Stimulated activated CD4-positive, alpha-beta T cell treated with anti-CD3 and anti-CD28 coated beads, Interleukin-12 subunit alpha, Interleukin-12 subunit beta, amount 100 ng/mL, for 24 hours (primary cell): ENCODE data around the gene STAB1.

Experiments used
- DNase-seq, 2 experiments: peaks; one replicate each; pipeline ENCODE4 v3.0.0-alpha.2; 2020; ENCODE audit warnings: low read depth in 2 of 2

The STAB1 gene

DNA sequence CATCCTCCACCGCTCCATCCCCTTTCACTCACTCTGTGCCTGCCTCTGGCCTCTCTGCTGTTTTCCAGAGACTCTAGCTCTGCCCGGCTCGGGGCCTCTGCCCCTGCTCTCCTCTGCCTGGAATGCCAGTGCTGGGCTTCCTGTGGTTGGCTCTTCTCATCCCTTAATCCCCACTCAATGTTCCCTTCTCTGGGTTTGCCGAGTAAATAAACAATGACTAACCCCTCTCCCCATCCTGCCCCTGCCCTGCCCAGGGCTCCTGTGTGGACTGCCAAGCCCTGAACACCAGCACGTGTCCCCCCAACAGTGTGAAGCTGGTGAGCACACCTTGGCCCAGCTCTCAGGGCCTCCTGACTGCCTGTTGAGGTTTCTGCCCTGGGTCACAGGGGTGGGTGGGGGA lies 12.2 kb downstream of the STAB1 start:
- no peak for DNase-seq

DNA sequence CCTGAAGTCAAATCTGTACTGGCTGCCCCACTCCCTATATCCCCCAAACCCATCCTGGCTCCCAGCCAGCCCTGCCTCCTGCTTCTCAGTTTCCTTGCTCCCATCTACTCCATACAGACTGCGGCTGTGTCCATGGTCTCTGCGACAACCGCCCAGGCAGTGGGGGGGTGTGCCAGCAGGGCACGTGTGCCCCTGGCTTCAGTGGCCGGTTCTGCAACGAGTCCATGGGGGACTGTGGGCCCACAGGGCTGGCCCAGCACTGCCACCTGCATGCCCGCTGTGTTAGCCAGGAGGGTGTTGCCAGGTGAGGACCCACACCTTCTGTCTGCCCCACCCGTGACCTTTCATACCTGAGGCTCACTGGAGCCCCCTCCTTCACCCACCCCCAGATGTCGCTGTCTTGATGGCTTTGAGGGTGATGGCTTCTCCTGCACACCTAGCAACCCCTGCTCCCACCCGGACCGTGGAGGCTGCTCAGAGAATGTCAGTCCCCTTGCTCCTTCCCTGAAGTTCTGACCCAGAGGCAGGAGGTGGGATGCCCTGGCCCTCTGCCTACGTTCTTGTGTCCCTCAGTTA lies 14.7 kb downstream of the STAB1 start:
- DNase-seq: no peak

DNA sequence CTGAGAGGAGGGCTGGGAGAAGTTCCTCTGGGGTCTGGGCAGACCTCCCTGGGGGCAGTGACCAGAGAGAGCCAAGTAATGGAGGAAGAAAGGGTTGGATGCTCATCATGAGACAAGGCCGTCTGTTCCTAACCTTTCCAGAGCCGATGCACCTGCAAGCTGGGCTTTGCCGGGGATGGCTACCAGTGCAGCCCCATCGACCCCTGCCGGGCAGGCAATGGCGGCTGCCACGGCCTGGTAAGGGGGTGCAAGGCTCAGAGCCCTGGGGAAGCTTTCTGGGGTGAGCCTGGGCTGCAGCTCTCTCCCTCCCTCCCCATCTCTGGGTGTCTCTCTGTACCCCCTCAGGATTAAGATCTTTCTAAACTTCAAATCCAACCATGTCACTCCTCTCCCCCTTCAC lies 16.4 kb downstream of the STAB1 start:
- DNase-seq: no peak

DNA sequence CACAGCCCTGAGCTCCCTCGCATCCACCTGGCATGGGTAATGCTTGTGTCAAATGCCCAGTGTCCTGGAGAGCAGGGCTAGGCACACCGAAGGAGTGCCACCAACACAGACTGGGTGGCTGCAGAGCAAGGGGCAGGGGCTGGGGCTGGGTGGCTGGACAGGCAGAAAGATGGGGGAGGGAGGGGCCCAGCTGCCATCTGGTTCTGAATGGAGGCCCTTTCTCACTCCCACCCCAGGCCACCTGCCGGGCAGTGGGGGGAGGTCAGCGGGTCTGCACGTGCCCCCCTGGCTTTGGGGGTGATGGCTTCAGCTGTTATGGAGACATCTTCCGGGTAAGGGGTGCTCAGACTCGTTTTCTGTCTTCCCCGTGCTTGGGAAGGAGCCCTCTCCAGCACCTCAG lies 17.0 kb downstream of the STAB1 start:
- no peak for DNase-seq

DNA sequence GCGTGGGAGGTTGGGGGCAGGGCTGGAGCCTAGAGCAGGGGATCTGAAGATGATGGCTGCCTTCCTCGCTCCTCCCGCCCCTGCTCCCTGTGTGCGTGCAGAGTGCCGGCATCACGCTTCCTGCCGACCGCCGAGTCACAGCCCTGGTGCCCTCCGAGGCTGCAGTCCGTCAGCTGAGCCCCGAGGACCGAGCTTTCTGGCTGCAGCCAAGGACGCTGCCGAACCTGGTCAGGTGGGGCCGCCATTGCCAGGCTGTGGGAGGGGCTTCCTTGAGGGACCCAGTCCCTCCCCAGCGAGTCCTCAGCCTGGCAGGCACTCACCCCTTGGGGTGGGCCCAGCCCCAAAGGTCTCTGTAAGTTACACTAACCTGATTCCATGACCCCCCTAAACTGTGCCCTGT lies 17.6 kb downstream of the STAB1 start:
- DNase-seq: no peak

DNA sequence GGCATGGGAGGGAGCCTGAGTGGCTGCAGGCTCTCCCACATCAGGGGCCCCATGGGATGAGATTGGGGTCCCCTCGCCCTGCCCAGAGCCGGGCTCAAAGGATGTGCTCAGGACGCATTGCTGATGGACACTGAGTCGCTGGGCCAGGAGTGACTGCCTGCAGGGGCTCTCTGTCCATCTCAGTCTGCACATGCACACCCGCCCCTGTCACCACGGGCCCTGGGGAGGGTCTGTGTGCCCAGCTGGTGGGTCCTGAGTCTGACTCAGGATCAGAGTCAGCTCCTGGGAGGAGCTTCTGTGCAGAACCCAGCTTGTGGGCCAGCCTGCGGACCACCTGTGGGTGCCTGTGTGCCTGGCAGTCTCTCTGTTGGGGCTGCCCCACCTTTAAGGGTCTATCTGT lies 18.1 kb downstream of the STAB1 start:
- no peak for DNase-seq

DNA sequence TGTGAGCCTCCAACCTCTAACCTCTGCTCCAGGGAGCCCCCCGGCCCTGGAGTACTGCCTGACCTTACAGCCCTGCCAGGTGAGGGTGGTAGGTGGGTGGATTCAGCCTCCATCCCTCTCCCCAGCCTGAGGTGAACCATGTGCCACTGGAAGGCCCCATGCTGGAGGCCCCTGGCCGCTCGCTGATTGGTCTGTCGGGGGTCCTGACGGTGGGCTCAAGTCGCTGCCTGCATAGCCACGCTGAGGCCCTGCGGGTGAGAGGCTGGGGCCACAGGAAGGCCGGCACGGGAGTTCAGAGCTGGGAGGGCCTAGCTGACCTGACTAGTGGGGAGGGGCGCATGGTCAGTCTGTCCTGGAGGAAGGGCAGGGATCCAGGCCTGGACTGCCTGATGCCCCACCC lies 19.4 kb downstream of the STAB1 start:
- no peak for DNase-seq

DNA sequence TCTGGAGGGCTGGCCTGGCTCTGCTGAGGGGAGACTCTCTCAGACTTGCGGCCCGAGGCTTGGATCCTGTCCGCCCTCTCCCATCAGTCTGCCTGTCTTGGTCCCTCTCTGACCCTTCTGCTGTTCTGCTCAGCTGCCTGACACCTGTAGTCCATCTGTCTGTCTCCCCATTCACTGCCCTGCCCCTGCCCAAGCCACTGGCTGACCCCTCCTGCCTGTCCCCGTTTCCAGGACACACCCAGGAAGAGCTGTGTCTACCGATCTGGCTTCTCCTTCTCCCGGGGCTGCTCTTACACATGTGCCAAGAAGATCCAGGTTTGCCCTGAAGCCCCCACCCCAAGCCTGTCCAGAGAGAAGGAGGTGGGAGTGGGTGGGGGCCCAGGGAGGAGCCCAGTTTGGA lies 20.1 kb downstream of the STAB1 start:
- DNase-seq: no peak

DNA sequence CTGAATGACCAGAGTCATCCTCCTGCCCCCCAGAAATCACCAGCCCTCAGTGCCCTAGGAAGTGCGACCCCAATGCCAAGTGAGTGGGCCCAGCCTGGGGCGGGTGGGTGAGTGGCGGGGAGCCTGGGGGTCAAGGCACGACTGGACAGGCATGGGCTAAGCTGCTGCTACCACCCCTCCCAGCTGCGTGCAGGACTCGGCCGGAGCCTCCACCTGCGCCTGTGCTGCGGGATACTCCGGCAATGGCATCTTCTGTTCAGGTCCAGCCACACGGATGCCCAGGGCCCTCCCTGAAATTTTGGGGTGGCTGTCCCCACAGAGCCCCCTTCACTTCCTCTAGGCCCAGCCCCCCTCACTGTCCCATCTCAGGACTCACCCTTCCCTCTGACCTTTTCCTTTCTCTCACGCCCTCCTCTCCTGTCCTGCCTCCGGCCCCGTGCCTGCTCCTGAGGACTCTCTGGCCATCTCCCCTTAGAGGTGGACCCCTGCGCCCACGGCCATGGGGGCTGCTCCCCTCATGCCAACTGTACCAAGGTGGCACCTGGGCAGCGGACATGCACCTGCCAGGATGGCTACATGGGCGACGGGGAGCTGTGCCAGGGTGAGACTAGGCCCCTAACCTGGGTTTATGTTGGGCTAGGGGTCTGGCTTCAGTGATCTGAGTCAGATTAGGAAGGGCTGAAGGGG lies 21.5 kb downstream of the STAB1 start:
- DNase-seq: no peak

DNA sequence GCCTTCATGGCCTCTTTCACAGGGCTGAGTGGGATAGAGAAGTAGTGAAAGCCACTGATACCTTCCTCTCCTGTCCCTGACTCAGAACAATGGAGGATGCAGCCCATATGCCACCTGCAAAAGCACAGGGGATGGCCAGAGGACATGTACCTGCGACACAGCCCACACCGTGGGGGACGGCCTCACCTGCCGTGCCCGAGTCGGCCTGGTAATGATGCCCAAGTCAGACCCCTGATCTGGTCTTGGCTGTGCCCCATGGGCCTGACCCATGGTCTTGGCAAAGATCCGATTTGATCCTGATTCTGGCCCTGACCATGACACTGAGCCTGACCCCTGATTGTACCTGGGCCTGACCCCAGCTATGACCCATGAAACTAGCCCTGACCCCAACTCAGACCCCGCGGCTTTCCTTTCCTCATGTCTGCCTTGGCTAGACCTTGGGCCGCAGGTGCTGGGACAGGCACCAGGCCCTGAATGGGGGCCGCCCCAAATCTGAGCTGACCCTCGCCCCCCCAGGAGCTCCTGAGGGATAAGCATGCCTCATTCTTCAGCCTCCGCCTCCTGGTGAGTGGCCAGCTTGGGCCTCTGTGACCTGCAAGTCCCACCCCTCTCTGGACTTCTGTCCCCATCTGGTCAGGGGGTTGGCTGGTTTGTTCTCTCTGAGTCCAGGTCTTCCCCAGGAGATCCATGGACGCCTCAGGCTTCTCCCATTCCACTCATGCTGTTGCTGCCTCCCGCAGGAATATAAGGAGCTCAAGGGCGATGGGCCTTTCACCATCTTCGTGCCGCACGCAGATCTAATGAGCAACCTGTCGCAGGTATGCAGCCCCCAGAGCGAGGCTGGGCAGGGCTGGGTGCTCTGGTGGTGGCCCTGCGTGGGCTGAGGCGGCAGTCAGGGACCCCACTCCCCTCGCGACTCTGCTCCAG lies 22.9 kb downstream of the STAB1 start:
- DNase-seq: no peak

DNA sequence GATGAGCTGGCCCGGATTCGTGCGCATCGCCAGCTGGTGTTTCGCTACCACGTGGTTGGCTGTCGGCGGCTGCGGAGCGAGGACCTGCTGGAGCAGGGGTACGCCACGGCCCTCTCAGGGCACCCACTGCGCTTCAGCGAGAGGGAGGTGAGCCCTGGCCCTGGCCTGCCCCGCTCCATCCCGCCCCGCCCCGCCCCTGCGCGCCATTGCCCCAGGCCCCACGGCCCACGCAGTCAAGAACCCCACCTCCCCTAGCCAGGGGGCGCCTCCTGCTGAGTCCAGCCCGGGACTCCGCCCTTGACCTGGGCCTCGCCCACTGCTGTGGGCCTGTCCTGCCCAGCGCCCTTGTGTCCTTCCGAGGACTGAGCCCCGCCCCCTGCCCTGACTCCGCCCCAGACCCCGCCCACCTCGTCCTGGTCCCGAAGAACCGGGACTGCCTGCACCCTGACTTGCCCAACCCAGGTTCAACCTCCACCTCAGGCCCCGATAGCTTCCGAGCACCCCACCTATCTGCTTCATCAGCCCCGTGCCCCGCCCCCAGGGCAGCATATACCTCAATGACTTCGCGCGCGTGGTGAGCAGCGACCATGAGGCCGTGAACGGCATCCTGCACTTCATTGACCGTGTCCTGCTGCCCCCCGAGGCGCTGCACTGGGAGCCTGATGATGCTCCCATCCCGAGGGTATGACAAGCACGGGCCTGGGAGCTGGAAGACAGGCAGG lies 23.7 kb downstream of the STAB1 start:
- no peak for DNase-seq

DNA sequence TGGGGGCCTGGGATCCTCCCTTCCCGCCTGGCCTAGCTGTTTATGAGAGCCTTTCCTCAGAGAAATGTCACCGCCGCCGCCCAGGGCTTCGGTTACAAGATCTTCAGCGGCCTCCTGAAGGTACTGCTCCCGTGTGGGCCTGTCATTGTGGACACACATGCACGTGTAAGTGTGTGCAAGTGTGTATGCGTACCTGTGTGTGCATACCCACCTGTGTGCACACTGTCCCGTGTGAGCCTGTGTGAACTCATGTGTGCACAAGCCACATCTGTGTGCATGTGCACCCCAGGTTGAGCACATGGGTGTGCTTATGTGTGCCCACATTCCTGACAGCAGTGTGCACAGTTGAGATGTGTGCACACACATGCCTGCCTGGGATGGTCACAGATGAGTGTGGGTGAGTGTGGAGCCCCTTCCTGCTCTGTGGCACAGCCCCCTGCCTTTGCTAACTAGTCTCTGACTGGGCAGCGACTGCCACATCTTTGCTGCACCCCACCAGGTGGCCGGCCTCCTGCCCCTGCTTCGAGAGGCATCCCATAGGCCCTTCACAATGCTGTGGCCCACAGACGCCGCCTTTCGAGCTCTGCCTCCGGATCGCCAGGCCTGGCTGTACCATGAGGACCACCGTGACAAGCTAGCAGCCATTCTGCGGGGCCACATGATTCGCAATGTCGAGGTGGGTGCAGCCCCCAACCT lies 24.5 kb downstream of the STAB1 start:
- no peak for DNase-seq

DNA sequence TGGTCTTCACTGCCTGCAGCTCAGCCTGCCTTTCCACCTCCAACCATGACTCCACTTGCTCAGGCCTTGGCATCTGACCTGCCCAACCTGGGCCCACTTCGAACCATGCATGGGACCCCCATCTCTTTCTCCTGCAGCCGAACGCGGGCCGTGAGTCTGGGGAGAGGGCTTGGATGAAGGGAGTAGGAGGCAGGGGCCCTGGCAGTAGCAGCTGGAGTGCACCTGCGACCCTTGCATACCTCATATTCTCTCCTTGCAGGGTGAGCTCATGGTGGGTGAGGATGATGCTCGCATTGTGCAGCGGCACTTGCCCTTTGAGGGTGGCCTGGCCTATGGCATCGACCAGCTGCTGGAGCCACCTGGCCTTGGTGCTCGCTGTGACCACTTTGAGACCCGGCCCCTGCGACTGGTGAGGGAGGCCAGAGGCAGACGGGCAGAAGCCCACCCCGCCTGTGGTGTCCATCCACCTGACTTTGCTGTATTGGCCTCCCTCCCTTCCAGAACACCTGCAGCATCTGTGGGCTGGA lies 25.1 kb downstream of the STAB1 start:
- DNase-seq: no peak

DNA sequence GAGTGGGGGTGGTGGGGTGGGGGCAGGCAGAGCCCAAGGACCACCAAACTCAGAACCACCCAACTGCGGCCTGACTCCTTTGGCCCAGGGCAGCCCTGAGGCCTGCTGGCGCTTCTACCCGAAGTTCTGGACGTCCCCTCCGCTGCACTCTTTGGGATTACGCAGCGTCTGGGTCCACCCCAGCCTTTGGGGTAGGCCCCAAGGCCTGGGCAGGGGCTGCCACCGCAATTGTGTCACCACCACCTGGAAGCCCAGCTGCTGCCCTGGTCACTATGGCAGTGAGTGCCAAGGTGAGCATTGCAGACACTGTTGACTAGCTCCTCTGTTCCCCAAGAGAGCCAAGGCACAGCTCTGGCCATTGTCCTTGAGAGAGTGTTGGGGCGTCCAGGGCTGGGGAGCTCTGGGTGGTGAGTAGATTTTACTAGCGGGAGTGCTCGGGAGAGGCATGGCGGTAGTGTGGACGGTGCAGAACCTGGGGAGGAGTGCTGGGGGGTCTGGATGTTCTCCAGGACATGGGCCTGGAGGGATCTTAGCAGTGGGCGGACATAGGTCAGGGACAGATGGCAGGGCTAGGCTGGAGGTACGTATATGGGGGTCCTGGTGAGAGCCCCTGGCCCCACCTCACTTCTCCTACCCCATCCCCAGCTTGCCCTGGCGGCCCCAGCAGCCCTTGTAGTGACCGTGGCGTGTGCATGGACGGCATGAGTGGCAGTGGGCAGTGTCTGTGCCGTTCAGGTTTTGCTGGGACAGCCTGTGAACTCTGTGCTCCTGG lies 25.8 kb downstream of the STAB1 start:
- no peak for DNase-seq

DNA sequence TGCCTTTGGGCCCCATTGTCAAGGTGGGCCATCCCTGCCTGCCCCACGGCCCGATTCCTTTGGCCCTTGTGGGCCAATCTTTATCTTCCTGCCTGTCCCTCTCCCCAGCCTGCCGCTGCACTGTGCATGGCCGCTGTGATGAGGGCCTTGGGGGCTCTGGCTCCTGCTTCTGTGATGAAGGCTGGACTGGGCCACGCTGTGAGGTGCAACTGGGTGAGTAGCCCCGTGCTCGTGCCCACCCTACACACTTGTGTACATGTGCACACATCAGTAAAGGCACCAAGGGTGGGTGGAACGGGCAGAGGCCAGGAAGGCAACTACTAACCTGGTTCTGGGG lies 26.3 kb downstream of the STAB1 start:
- no peak for DNase-seq

DNA sequence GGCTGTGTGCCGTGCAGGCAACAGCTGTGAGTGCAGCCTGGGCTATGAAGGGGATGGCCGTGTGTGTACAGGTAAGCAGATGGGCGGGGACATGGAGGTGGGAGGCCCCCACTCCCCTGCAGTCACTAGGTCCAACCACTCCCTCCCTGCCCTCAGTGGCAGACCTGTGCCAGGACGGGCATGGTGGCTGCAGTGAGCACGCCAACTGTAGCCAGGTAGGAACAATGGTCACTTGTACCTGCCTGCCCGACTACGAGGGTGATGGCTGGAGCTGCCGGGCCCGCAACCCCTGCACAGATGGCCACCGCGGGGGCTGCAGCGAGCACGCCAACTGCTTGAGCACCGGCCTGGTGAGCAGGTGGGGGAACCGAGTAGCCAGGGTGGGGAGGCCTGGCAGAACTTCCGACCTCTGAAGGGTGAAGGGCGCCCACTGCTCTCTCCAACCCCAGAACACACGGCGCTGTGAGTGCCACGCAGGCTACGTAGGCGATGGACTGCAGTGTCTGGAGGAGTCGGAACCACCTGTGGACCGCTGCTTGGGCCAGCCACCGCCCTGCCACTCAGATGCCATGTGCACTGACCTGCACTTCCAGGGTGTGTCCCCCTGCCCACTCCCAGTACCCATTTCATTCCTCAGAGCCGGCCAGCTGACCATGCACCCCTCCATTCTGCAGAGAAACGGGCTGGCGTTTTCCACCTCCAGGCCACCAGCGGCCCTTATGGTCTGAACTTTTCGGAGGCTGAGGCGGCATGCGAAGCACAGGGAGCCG lies 26.9 kb downstream of the STAB1 start:
- DNase-seq: no peak

DNA sequence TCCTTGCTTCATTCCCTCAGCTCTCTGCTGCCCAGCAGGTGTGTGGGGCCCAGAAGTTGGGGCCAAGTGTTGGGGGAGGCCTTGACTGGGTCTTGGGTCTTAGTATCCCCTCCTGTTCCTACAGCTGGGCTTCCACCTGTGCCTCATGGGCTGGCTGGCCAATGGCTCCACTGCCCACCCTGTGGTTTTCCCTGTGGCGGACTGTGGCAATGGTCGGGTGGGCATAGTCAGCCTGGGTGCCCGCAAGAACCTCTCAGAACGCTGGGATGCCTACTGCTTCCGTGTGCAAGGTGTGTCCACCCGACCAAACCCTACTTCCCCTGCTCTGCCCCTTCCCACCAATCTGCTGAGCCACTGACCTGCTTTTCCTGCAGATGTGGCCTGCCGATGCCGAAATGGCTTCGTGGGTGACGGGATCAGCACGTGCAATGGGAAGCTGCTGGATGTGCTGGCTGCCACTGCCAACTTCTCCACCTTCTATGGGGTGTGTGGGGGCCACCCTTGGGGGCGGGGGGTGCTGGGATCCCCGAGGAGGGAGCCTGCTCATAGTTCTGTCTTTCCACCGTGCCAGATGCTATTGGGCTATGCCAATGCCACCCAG lies 27.6 kb downstream of the STAB1 start:
- no peak for DNase-seq

DNA sequence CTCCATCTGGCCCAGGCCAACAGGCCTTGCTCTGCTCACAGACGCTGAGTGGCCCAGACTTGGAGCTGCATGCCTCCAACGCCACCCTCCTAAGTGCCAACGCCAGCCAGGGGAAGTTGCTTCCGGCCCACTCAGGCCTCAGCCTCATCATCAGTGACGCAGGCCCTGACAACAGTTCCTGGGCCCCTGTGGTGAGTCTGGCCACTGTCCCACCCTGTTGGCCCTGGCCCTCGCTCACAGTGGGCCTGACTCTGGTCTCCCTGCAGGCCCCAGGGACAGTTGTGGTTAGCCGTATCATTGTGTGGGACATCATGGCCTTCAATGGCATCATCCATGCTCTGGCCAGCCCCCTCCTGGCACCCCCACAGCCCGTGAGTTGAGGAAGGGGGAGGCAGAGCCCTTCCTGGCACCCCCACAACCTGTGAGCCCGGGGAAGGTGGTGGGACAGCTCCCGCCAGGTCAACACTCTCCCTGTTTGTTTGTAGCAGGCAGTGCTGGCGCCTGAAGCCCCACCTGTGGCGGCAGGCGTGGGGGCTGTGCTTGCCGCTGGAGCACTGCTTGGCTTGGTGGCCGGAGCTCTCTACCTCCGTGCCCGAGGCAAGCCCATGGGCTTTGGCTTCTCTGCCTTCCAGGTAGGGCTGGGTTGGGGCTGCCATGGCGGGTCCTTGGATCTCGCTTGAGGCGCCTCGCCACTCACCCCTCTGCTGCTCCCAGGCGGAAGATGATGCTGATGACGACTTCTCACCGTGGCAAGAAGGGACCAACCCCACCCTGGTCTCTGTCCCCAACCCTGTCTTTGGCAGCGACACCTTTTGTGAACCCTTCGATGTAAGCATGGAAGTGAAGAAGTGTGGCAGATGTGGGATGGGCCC lies 28.5 kb downstream of the STAB1 start:
- DNase-seq: no peak
